SK-N-MC (cell line): Measurements from ENCODE around the gene MCC.

ENCODE experiments used
- EZH2 ChIP-seq: fragments of 200-600 bp; sonication (generic); IDR thresholded peaks from one replicate; pipeline ENCODE4 v1.6.1; 2017; ENCODE audit warnings: antibody characterized with exemption
- FOXP2 ChIP-seq: optimal IDR thresholded peaks from 2 replicates; pipeline ENCODE3; 2011; ENCODE audit warnings: mild to moderate bottlenecking, moderate library complexity; ENCODE audit not compliant: insufficient read depth; ENCODE audit errors: extremely low read length, control extremely low read depth
- POLR2AphosphoS5 ChIP-seq: IDR thresholded peaks from 2 replicates; pipeline ENCODE4 v1.6.1; 2012; ENCODE audit warnings: mild to moderate bottlenecking, low read depth, low read length, borderline replicate concordance

- no peak for TF ChIP-seq EZH2
- no peak for TF ChIP-seq POLR2AphosphoS5
- TF ChIP-seq FOXP2 = no peak
Observed at GRCh38 chr5:113217619-113218184, 270.6 kb downstream of the MCC start.
